Erythroblast (primary cell): ENCODE data around the gene THEM5.

Source experiments
- DNase-seq, 2 experiments: peaks; one replicate each; lab custom pipeline; 2025; lab: John Stamatoyannopoulos, UW
- GATA1 ChIP-seq: IDR thresholded peaks from 2 replicates; pipeline ENCODE4 v1.6.1; 2011; ENCODE audit warnings: low read depth, mild to moderate bottlenecking, control low read depth, low read length, moderate library complexity
- POLR2A ChIP-seq: IDR thresholded peaks from 2 replicates; pipeline ENCODE4 v1.6.1; 2011; ENCODE audit warnings: mild to moderate bottlenecking, low read length

THEM5 gene

GRCh38 chr1:151813271-151813977, 40.1 kb downstream of the THEM5 start:
- TF ChIP-seq GATA1 (no peak), POLR2A (no peak)
- DNase-seq, result no peak

- no peak for DNase-seq
- no peak for TF ChIP-seq GATA1
- no peak for TF ChIP-seq POLR2A
Observed at GRCh38 chr1:151811181-151811580, 42.3 kb downstream of the THEM5 start.

- no peak for DNase-seq
- TF ChIP-seq POLR2A (no peak), GATA1 (no peak)
Observed at GRCh38 chr1:151809985-151810556, 43.4 kb downstream of the THEM5 start.

- peak in 1 of 2 experiments; percentile 30 for DNase-seq
- TF ChIP-seq GATA1 (no peak), POLR2A (no peak)
Observed at GRCh38 chr1:151809290-151809984, 44.1 kb downstream of the THEM5 start.

- DNase-seq, result no peak
- no peak for TF ChIP-seq GATA1
- TF ChIP-seq POLR2A, result no peak
Observed at GRCh38 chr1:151807766-151808165, 45.7 kb downstream of the THEM5 start.

GRCh38 chr1:151807131-151807530, 46.4 kb downstream of the THEM5 start:
- no peak for DNase-seq
- TF ChIP-seq GATA1 (no peak), POLR2A (no peak)

- no peak for DNase-seq
- no peak for TF ChIP-seq POLR2A
- no peak for TF ChIP-seq GATA1
Observed at GRCh38 chr1:151806170-151806569, 47.3 kb downstream of the THEM5 start.

- TF ChIP-seq POLR2A, result no peak
- no peak for TF ChIP-seq GATA1
Observed at GRCh38 chr1:151805066-151805820, 48.3 kb downstream of the THEM5 start, which contains the start of gene LINGO4. LINGO4 (minus strand) TSS chr1:151805419; CDS start chr1:151802704, 2,715 bp downstream.

GRCh38 chr1:151803915-151804314, 49.6 kb downstream of the THEM5 start:
- no peak for TF ChIP-seq POLR2A
- TF ChIP-seq GATA1, result no peak
- no peak for DNase-seq

More at GRCh38 chr1:151805066-151805820, 48.3 kb downstream of the THEM5 start, which contains the start of gene LINGO4:
- DNase-seq, result no peak

- TF ChIP-seq POLR2A (no peak), GATA1 (no peak)
- no peak for DNase-seq
Observed at GRCh38 chr1:151803164-151803563, 50.3 kb downstream of the THEM5 start.

- DNase-seq, result no peak
- TF ChIP-seq GATA1 (no peak), POLR2A (no peak)
Observed at GRCh38 chr1:151802372-151802771, 51.1 kb downstream of the THEM5 start.

GRCh38 chr1:151801846-151802245, 51.7 kb downstream of the THEM5 start:
- no peak for TF ChIP-seq POLR2A
- TF ChIP-seq GATA1, result no peak
- no peak for DNase-seq

GRCh38 chr1:151801310-151801820, 52.1 kb downstream of the THEM5 start:
- DNase-seq, result no peak
- TF ChIP-seq POLR2A (no peak), GATA1 (no peak)

GRCh38 chr1:151800830-151801229, 52.7 kb downstream of the THEM5 start:
- no peak for DNase-seq
- TF ChIP-seq GATA1 (no peak), POLR2A (no peak)
